T-helper 1 cell (primary cell): ENCODE measurements around the gene CD84.
"Not testable (repeated sequence)": the region's sequence is repeated elsewhere in the genome, so short reads cannot be mapped to it uniquely, and the experiment has no call there.

ENCODE experiments used
- DNase-seq, 5 donors: peaks; one replicate each; pipeline ENCODE4 v3.0.0-alpha.2; 2012 to 2020

Gene CD84

GRCh38 chr1:160539990-160540858, 39.1 kb downstream of the CD84 start:
- DNase-seq = peak in 3 of 5 donors; percentile 14 to 83 (median 35)

- DNase-seq = no peak
These were observed 39.7 kb downstream of the CD84 start for GRCh38 chr1:160539684-160539989.

GRCh38 chr1:160538985-160539651, 40.2 kb downstream of the CD84 start:
- DNase-seq = no peak

- no peak for DNase-seq
These were observed 41.3 kb downstream of the CD84 start for GRCh38 chr1:160537714-160538665.

- no peak for DNase-seq
These were observed 44.3 kb downstream of the CD84 start for GRCh38 chr1:160534823-160535605.

- not testable (repeated sequence) for DNase-seq
These were observed 46.8 kb downstream of the CD84 start for GRCh38 chr1:160532557-160532813.

- DNase-seq = not testable (repeated sequence)
These were observed 47.3 kb downstream of the CD84 start for GRCh38 chr1:160531809-160532556.

GRCh38 chr1:160529401-160529952, 49.8 kb downstream of the CD84 start:
- not testable (repeated sequence) for DNase-seq

GRCh38 chr1:160523789-160524188, 55.5 kb downstream of the CD84 start:
- not testable (repeated sequence) for DNase-seq

- DNase-seq = peak in 3 of 5 donors; percentile 12 to 73 (median 18)
These were observed 56.5 kb downstream of the CD84 start, which contains the start of gene SLAMF6 for GRCh38 chr1:160522622-160523345. Gene SLAMF6 (minus strand): TSS chr1:160523255. CDS start chr1:160523192, 63 bp downstream.

- no peak for DNase-seq
These were observed 57.2 kb downstream of the CD84 start for GRCh38 chr1:160522136-160522535.

- no peak for DNase-seq
These were observed 57.7 kb downstream of the CD84 start for GRCh38 chr1:160521554-160521953.

- no peak for DNase-seq
These were observed 58.3 kb downstream of the CD84 start for GRCh38 chr1:160520999-160521398.

GRCh38 chr1:160520582-160520981, 58.7 kb downstream of the CD84 start:
- DNase-seq = no peak

- peak in 2 of 5 donors; percentile 9 to 63 for DNase-seq
These were observed 59.5 kb downstream of the CD84 start for GRCh38 chr1:160519642-160520435.

GRCh38 chr1:160517519-160517918, 61.8 kb downstream of the CD84 start:
- not testable (repeated sequence) for DNase-seq

GRCh38 chr1:160515908-160516307, 63.4 kb downstream of the CD84 start:
- DNase-seq = not testable (repeated sequence)

- DNase-seq = no peak
These were observed 74.6 kb downstream of the CD84 start for GRCh38 chr1:160504651-160505050.

- no peak for DNase-seq
These were observed 76.2 kb downstream of the CD84 start for GRCh38 chr1:160503087-160503486.
